Mesenchymal stem cell (in vitro differentiated cells and primary cell): Measurements from ENCODE around the gene NXPH1.

Experiments used
- DNase-seq: peaks from one replicate; pipeline ENCODE4 v3.0.0-alpha.2; 2013
- H2AFZ ChIP-seq: one replicate; pipeline ENCODE4 v1.6.1; 2013; ENCODE audit warnings: low read depth, mild to moderate bottlenecking, control low read depth, inconsistent platforms, low read length, moderate library complexity
- H2AK5ac ChIP-seq: 2 replicates; pipeline ENCODE4 v1.6.1; 2013; ENCODE audit warnings: low read length, moderate library complexity, mild to moderate bottlenecking, inconsistent platforms; ENCODE audit not compliant: severe bottlenecking
- H2BK120ac ChIP-seq: one replicate; pipeline ENCODE4 v1.6.1; 2013; ENCODE audit warnings: low read depth, mild to moderate bottlenecking, inconsistent platforms, low read length, moderate library complexity
- H2BK12ac ChIP-seq, 2 experiments: one replicate each; pipeline ENCODE4 v1.6.1; 2013; ENCODE audit warnings: inconsistent platforms in 2 of 2, low read length in 2 of 2, mild to moderate bottlenecking in 2 of 2, moderate library complexity in 2 of 2, control low read depth in 1 of 2
- H2BK15ac ChIP-seq: one replicate; pipeline ENCODE4 v1.6.1; 2013; ENCODE audit warnings: mild to moderate bottlenecking, low read depth, inconsistent platforms; ENCODE audit not compliant: poor library complexity, severe bottlenecking
- H2BK5ac ChIP-seq: 2 replicates; pipeline ENCODE4 v1.6.1; 2013; ENCODE audit warnings: low read depth, mild to moderate bottlenecking, low read length, control low read depth, inconsistent platforms; ENCODE audit not compliant: poor library complexity, severe bottlenecking
- H3K14ac ChIP-seq, 2 experiments: one replicate each; pipeline ENCODE4 v1.6.1; 2013; ENCODE audit warnings: inconsistent platforms in 2 of 2, low read length in 2 of 2, control low read depth in 1 of 2, mild to moderate bottlenecking in 1 of 2, moderate library complexity in 1 of 2
- H3K18ac ChIP-seq, 2 experiments: one replicate each; pipeline ENCODE4 v1.6.1; 2013; ENCODE audit warnings: inconsistent platforms in 2 of 2, low read length in 2 of 2, control low read depth in 1 of 2, low read depth in 1 of 2, mild to moderate bottlenecking in 1 of 2
- H3K23ac ChIP-seq, 2 experiments: one replicate each; pipeline ENCODE4 v1.6.1; 2013; ENCODE audit warnings: inconsistent platforms in 2 of 2, low read length in 2 of 2, mild to moderate bottlenecking in 2 of 2, moderate library complexity in 2 of 2, control low read depth in 1 of 2
- H3K27ac ChIP-seq: 2 replicates; pipeline ENCODE4 v1.5.1; 2013; ENCODE audit warnings: mild to moderate bottlenecking, moderate library complexity, low read length, control low read depth, inconsistent platforms; ENCODE audit not compliant: poor library complexity, severe bottlenecking
- H3K27me3 ChIP-seq, 2 experiments: 2 replicates each; pipeline versions ENCODE4 v1.6.1 to v1.7.0; 2013; ENCODE audit warnings: low read length in 2 of 2, mild to moderate bottlenecking in 2 of 2, moderate library complexity in 2 of 2, control low read depth in 1 of 2, inconsistent platforms in 1 of 2; ENCODE audit not compliant: control insufficient read depth in 1 of 2, insufficient read depth in 1 of 2
- H3K36me3 ChIP-seq, 2 experiments: 2 replicates each; pipeline versions ENCODE4 v1.6.1 to v1.7.0; 2013; ENCODE audit warnings: low read length in 2 of 2, control low read depth in 1 of 2, inconsistent platforms in 1 of 2, low read depth in 1 of 2, mild to moderate bottlenecking in 1 of 2; ENCODE audit not compliant: insufficient read depth in 2 of 2, control insufficient read depth in 1 of 2
- H3K4ac ChIP-seq, 2 experiments: one replicate each; pipeline ENCODE4 v1.6.1; 2013; ENCODE audit warnings: inconsistent platforms in 2 of 2, low read length in 2 of 2, mild to moderate bottlenecking in 2 of 2, moderate library complexity in 2 of 2, control low read depth in 1 of 2, low read depth in 1 of 2
- H3K4me1 ChIP-seq: 2 replicates; pipeline ENCODE4 v1.6.1; 2013; ENCODE audit warnings: low read depth, low read length, control low read depth; ENCODE audit not compliant: control insufficient read depth, insufficient read depth
- H3K4me2 ChIP-seq: 2 replicates; pipeline ENCODE4 v1.6.1; 2013; ENCODE audit warnings: low read length, mild to moderate bottlenecking, inconsistent platforms; ENCODE audit not compliant: poor library complexity, severe bottlenecking
- H3K4me3 ChIP-seq, 2 experiments: 2 replicates each; pipeline versions ENCODE4 v1.5.1 to v1.7.0; 2013; ENCODE audit warnings: low read length in 2 of 2, mild to moderate bottlenecking in 2 of 2, control low read depth in 1 of 2, low read depth in 1 of 2; ENCODE audit not compliant: insufficient read depth in 1 of 2
- H3K79me1 ChIP-seq: replicated peaks from 2 replicates; pipeline ENCODE4 v1.6.1; 2013; ENCODE audit warnings: mild to moderate bottlenecking, control low read depth, low read length, inconsistent platforms; ENCODE audit not compliant: poor library complexity, severe bottlenecking
- H3K9ac ChIP-seq: 2 replicates; pipeline ENCODE4 v1.7.0; 2013; ENCODE audit warnings: mild to moderate bottlenecking, low read length, moderate library complexity
- H3K9me3 ChIP-seq: 2 replicates; pipeline ENCODE4 v1.7.0; 2013; ENCODE audit warnings: mild to moderate bottlenecking, low read length; ENCODE audit not compliant: control insufficient read depth
- H4K8ac ChIP-seq: one replicate; pipeline ENCODE4 v1.6.1; 2013; ENCODE audit warnings: inconsistent platforms, mild to moderate bottlenecking, low read length, moderate library complexity
- H4K91ac ChIP-seq: one replicate; pipeline ENCODE4 v1.6.1; 2013; ENCODE audit warnings: mild to moderate bottlenecking, low read length, inconsistent platforms
- WGBS: methylation state at CpG from one replicate; pipeline ENCODE4 v1.1.7; 2013; ENCODE audit warnings: mixed read lengths; 5-methylcytosine and 5-hydroxymethylcytosine counted together

Gene NXPH1

GRCh38 chr7:8747338-8747737 is 313.9 kb downstream of the NXPH1 start:
- H3K27ac ChIP-seq, result no peak overlapping the region
- H3K27me3 ChIP-seq, result no peaks in the 10 kb centered on the region
- no peak overlapping the region for H2BK5ac ChIP-seq
- H2BK12ac ChIP-seq, result no peak overlapping the region
- H2AFZ ChIP-seq, result no peak overlapping the region
- no peak overlapping the region for H3K23ac ChIP-seq
- no peaks in the 10 kb centered on the region for H3K79me1 ChIP-seq
- no peak overlapping the region for H2BK120ac ChIP-seq
- no peak overlapping the region for H4K91ac ChIP-seq
- H3K18ac ChIP-seq, result no peak overlapping the region
- H3K4ac ChIP-seq, result no peak overlapping the region
- H3K36me3 ChIP-seq, result no peaks in the 10 kb centered on the region
- no peak for DNase-seq
- no peak overlapping the region for H2BK15ac ChIP-seq
- 42% methylated on average over 1 of the region's 1 CpG for WGBS
- no peak overlapping the region for H3K14ac ChIP-seq
- H3K4me2 ChIP-seq, result no peak overlapping the region
- no peak overlapping the region for H2AK5ac ChIP-seq
- no peak overlapping the region for H4K8ac ChIP-seq
- H3K9me3 ChIP-seq, result peaks cover 14% of the 10 kb centered on the region
- H3K9ac ChIP-seq, result no peak overlapping the region
- H3K4me3 ChIP-seq, result no peak overlapping the region
- H3K4me1 ChIP-seq, result no peaks in the 10 kb centered on the region

GRCh38 chr7:8751557-8752231 is 318.3 kb downstream of the NXPH1 start:
- no peaks in the 10 kb centered on the region for H3K4me1 ChIP-seq

GRCh38 chr7:8753355-8753754 is 319.9 kb downstream of the NXPH1 start:
- Histone ChIP-seq H4K8ac (no peak overlapping the region), H3K4ac (no peak overlapping the region), H3K18ac (no peak overlapping the region), H3K9ac (no peak overlapping the region), H3K4me2 (no peak overlapping the region), H3K9me3 (peaks cover 16% of the 10 kb centered on the region), H4K91ac (no peak overlapping the region), H3K4me3 (no peak overlapping the region), H2BK12ac (no peak overlapping the region), H3K4me1 (no peaks in the 10 kb centered on the region), H3K79me1 (no peaks in the 10 kb centered on the region), H2BK15ac (no peak overlapping the region), H3K14ac (no peak overlapping the region), H3K27ac (no peak overlapping the region), H3K23ac (no peak overlapping the region), H3K36me3 (no peaks in the 10 kb centered on the region), H2BK5ac (no peak overlapping the region), H2AK5ac (no peak overlapping the region), H2AFZ (no peak overlapping the region), H3K27me3 (no peaks in the 10 kb centered on the region), H2BK120ac (no peak overlapping the region)
- WGBS, result no CpG with 5 or more reads among the region's 3 CpGs
- DNase-seq, result no peak

More at GRCh38 chr7:8751557-8752231, 318.3 kb downstream of the NXPH1 start:
- Histone ChIP-seq H2BK12ac (no peak overlapping the region), H3K27me3 (no peaks in the 10 kb centered on the region), H3K36me3 (no peaks in the 10 kb centered on the region), H3K27ac (no peak overlapping the region), H3K4ac (no peak overlapping the region), H3K4me3 (no peak overlapping the region), H3K14ac (no peak overlapping the region), H3K9ac (no peak overlapping the region), H2BK120ac (no peak overlapping the region), H4K91ac (no peak overlapping the region), H2BK5ac (no peak overlapping the region), H2AFZ (no peak overlapping the region), H3K79me1 (no peaks in the 10 kb centered on the region), H3K23ac (no peak overlapping the region), H3K18ac (no peak overlapping the region), H4K8ac (no peak overlapping the region), H3K9me3 (peaks cover 17% of the 10 kb centered on the region), H3K4me2 (no peak overlapping the region), H2BK15ac (no peak overlapping the region), H2AK5ac (no peak overlapping the region)
- no peak for DNase-seq
- 84% methylated on average over 3 of the region's 4 CpGs for WGBS

GRCh38 chr7:8761731-8762130 is 328.3 kb downstream of the NXPH1 start:
- Histone ChIP-seq H4K8ac (no peak overlapping the region), H3K9ac (no peak overlapping the region), H3K4ac (no peak overlapping the region), H3K79me1 (no peaks in the 10 kb centered on the region), H3K23ac (no peak overlapping the region), H3K9me3 (peaks cover 5% of the 10 kb centered on the region), H3K4me2 (no peak overlapping the region), H3K27ac (no peak overlapping the region), H2BK120ac (no peak overlapping the region), H2BK12ac (no peak overlapping the region), H3K27me3 (no peaks in the 10 kb centered on the region), H3K18ac (no peak overlapping the region), H3K36me3 (no peaks in the 10 kb centered on the region), H3K4me1 (no peaks in the 10 kb centered on the region), H2AK5ac (no peak overlapping the region), H2BK15ac (no peak overlapping the region), H2BK5ac (no peak overlapping the region), H3K4me3 (no peak overlapping the region), H2AFZ (no peak overlapping the region), H4K91ac (no peak overlapping the region), H3K14ac (no peak overlapping the region)
- DNase-seq, result no peak
- no CpG with 5 or more reads among the region's 1 CpG for WGBS
